H9 (cell line): Measurements from ENCODE around the gene AP2A2. TPM values are rescaled to one million over a fixed set of nuclear protein-coding genes. Genes with fewer than 3 reads are reported as not detected.

Experiments used
- DNase-seq: peaks from one replicate; pipeline ENCODE4 v3.0.0-alpha.2; 2017
- H2AFZ ChIP-seq: one replicate; pipeline ENCODE4 v1.6.1; 2013; ENCODE audit warnings: mild to moderate bottlenecking, low read length, control low read depth, moderate library complexity
- H2AK5ac ChIP-seq: 2 replicates; pipeline ENCODE4 v1.6.1; 2013; ENCODE audit warnings: low read length, control low read depth, mixed read lengths; ENCODE audit not compliant: insufficient read length
- H2BK120ac ChIP-seq: one replicate; pipeline ENCODE4 v1.6.1; 2013; ENCODE audit warnings: low read depth, mild to moderate bottlenecking, low read length, control low read depth, inconsistent platforms; ENCODE audit not compliant: poor library complexity, severe bottlenecking
- H2BK12ac ChIP-seq: 2 replicates; pipeline ENCODE4 v1.6.1; 2013; ENCODE audit warnings: low read length, control low read depth, mixed read lengths, low read depth; ENCODE audit not compliant: insufficient read length
- H2BK15ac ChIP-seq: 2 replicates; pipeline ENCODE4 v1.6.1; 2013; ENCODE audit warnings: low read depth, low read length, control low read depth
- H2BK20ac ChIP-seq: one replicate; pipeline ENCODE4 v1.6.1; 2013; ENCODE audit warnings: low read depth, mild to moderate bottlenecking, low read length, control low read depth, inconsistent platforms; ENCODE audit not compliant: poor library complexity, severe bottlenecking
- H2BK5ac ChIP-seq: 2 replicates; pipeline ENCODE4 v1.6.1; 2013; ENCODE audit warnings: low read length, control low read depth, mixed read lengths; ENCODE audit not compliant: insufficient read length
- H3K14ac ChIP-seq: 2 replicates; pipeline ENCODE4 v1.6.1; 2013; ENCODE audit warnings: low read length, control low read depth; ENCODE audit not compliant: insufficient read depth
- H3K18ac ChIP-seq: 2 replicates; pipeline ENCODE4 v1.6.1; 2013; ENCODE audit warnings: low read depth, mild to moderate bottlenecking, mixed read lengths, low read length, control low read depth; ENCODE audit not compliant: insufficient read length
- H3K23ac ChIP-seq: 2 replicates; pipeline ENCODE4 v1.6.1; 2013; ENCODE audit warnings: low read length, control low read depth, mixed read lengths, low read depth; ENCODE audit not compliant: insufficient read length
- H3K23me2 ChIP-seq: 2 replicates; pipeline ENCODE4 v1.6.1; 2013; ENCODE audit warnings: low read depth, mild to moderate bottlenecking, mixed read lengths, low read length, control low read depth; ENCODE audit not compliant: insufficient read length, poor library complexity, severe bottlenecking
- H3K27ac ChIP-seq: 2 replicates; pipeline ENCODE4 v1.5.1; 2013; ENCODE audit warnings: low read length, control low read depth, mixed read lengths, low read depth; ENCODE audit not compliant: insufficient read length
- H3K27me3 ChIP-seq: 2 replicates; pipeline ENCODE4 v1.6.1; 2013; ENCODE audit warnings: low read length, control low read depth, inconsistent platforms; ENCODE audit not compliant: insufficient read depth
- H3K4ac ChIP-seq: 2 replicates; pipeline ENCODE4 v1.6.1; 2013; ENCODE audit warnings: low read depth, mild to moderate bottlenecking, control low read depth, inconsistent platforms, low read length, moderate library complexity
- H3K4me1 ChIP-seq: 2 replicates; pipeline ENCODE4 v1.6.1; 2013; ENCODE audit warnings: low read length, control low read depth, inconsistent platforms; ENCODE audit not compliant: insufficient read depth
- H3K4me2 ChIP-seq: 2 replicates; pipeline ENCODE4 v1.6.1; 2013; ENCODE audit warnings: low read length, control low read depth, mixed read lengths; ENCODE audit not compliant: insufficient read length, insufficient read depth
- H3K56ac ChIP-seq: 2 replicates; pipeline ENCODE4 v1.6.1; 2013; ENCODE audit warnings: low read depth, mild to moderate bottlenecking, mixed read lengths, low read length, control low read depth; ENCODE audit not compliant: insufficient read length
- H3K79me1 ChIP-seq: 2 replicates; pipeline ENCODE4 v1.6.1; 2013; ENCODE audit warnings: low read depth, mild to moderate bottlenecking, moderate library complexity, low read length, control low read depth, inconsistent platforms; ENCODE audit not compliant: insufficient read depth, poor library complexity, severe bottlenecking
- H3K79me2 ChIP-seq: 2 replicates; pipeline ENCODE4 v1.6.1; 2013; ENCODE audit warnings: low read length, control low read depth, inconsistent platforms; ENCODE audit not compliant: insufficient read depth
- H3K9ac ChIP-seq: 2 replicates; pipeline ENCODE4 v1.6.1; 2013; ENCODE audit warnings: low read length, control low read depth, mixed read lengths; ENCODE audit not compliant: insufficient read length; ENCODE audit errors: extremely low read depth
- H3K9me3 ChIP-seq: one replicate; pipeline ENCODE4 v1.6.1; 2013; ENCODE audit warnings: low read depth, low read length, inconsistent platforms; ENCODE audit not compliant: control insufficient read depth
- H3T11ph ChIP-seq: one replicate; pipeline ENCODE4 v1.6.1; 2013; ENCODE audit warnings: mild to moderate bottlenecking, low read length, control low read depth, inconsistent platforms
- H4K20me1 ChIP-seq: one replicate; pipeline ENCODE4 v1.6.1; 2013; ENCODE audit not compliant: control insufficient read depth, insufficient read length, insufficient read depth
- H4K5ac ChIP-seq: 2 replicates; pipeline ENCODE4 v1.6.1; 2013; ENCODE audit warnings: low read depth, mild to moderate bottlenecking, mixed read lengths, low read length, control low read depth; ENCODE audit not compliant: insufficient read length
- H4K8ac ChIP-seq: replicated peaks from 2 replicates; pipeline ENCODE4 v1.6.1; 2013; ENCODE audit warnings: low read length, control low read depth, mixed read lengths, low read depth; ENCODE audit not compliant: insufficient read length
- H4K91ac ChIP-seq: 2 replicates; pipeline ENCODE4 v1.6.1; 2013; ENCODE audit warnings: low read depth, mild to moderate bottlenecking, moderate library complexity, mixed read lengths, low read length, control low read depth; ENCODE audit not compliant: insufficient read length
- H3K27ac Mint-ChIP-seq, 3 experiments: 2 replicates in 2 of 3; 3 replicates in 1 of 3; pipeline ENCODE4 v1.8.0; 2020 to 2021; ENCODE audit warnings: mixed read lengths in 3 of 3, mild to moderate bottlenecking in 1 of 3, moderate library complexity in 1 of 3
- H3K27me3 Mint-ChIP-seq: 2 replicates; pipeline ENCODE4 v1.8.0; 2021; ENCODE audit warnings: low read depth, mild to moderate bottlenecking, moderate library complexity, mixed read lengths
- H3K36me3 Mint-ChIP-seq, 3 experiments: 2 replicates in 2 of 3; 3 replicates in 1 of 3; pipeline ENCODE4 v1.8.0; 2020 to 2021; ENCODE audit warnings: low read depth in 3 of 3, mixed read lengths in 3 of 3; ENCODE audit not compliant: insufficient read depth in 1 of 3
- H3K4me1 Mint-ChIP-seq, 2 experiments: 2 replicates each; pipeline ENCODE4 v1.8.0; 2020; ENCODE audit warnings: mixed read lengths in 2 of 2
- H3K4me3 Mint-ChIP-seq, 2 experiments: 2 replicates in 1 of 2; 3 replicates in 1 of 2; pipeline ENCODE4 v1.8.0; 2020 to 2021; ENCODE audit warnings: mild to moderate bottlenecking in 2 of 2, mixed read lengths in 2 of 2, moderate library complexity in 1 of 2
- H3K9me3 Mint-ChIP-seq, 2 experiments: 2 replicates in 1 of 2; 3 replicates in 1 of 2; pipeline ENCODE4 v1.8.0; 2020; ENCODE audit warnings: mild to moderate bottlenecking in 2 of 2, mixed read lengths in 2 of 2, moderate library complexity in 1 of 2
- CTCF ChIP-seq: fragments of 200-600 bp; sonication (generic); conservative IDR thresholded peaks from 3 replicates; pipeline ENCODE4 v1.8.0; 2021; ENCODE audit warnings: antibody characterized with exemption, mild to moderate bottlenecking
- WGBS: extraction: QIAGEN DNeasy Blood & Tissue Kit; methylation state at CpG from one replicate; pipeline ENCODE4 v1.1.7; 2013; ENCODE audit warnings: missing lambda C conversion rate, low lambda C conversion rate, mixed read lengths; ENCODE audit not compliant: insufficient read length; ENCODE audit errors: extremely low coverage; 5-methylcytosine and 5-hydroxymethylcytosine counted together
- total RNA-seq: library from RNA; stranded (reverse); gene quantifications from 2 replicates; pipeline ENCODE4 v1.2.1, GENCODE V29; 2021

AP2A2 gene
- total RNA-seq, 1 experiment from 2014 or later, result 53.7 TPM

- WGBS, result no CpG with 5 or more reads among the region's 16 CpGs
Observed at GRCh38 chr11:992577-992976, 66.9 kb downstream of the AP2A2 start.

More at GRCh38 chr11:992577-992976, 66.9 kb downstream of the AP2A2 start:
- peaks cover 3% of the 10 kb centered on the region in 2 experiments; a peak in 2 of 4 replicates for H3K4me1 Mint-ChIP-seq
- no peak overlapping the region for H3K9ac ChIP-seq
- H2BK120ac ChIP-seq, result no peak overlapping the region
- H2AK5ac ChIP-seq, result no peak overlapping the region
- H3K4me2 ChIP-seq, result no peak overlapping the region
- H3K23ac ChIP-seq, result no peak overlapping the region
- H3K56ac ChIP-seq, result no peak overlapping the region
- no peak overlapping the region for H2AFZ ChIP-seq
- no peak for DNase-seq
- no peak overlapping the region for H4K91ac ChIP-seq
- H3K23me2 ChIP-seq, result no peaks in the 10 kb centered on the region
- H2BK5ac ChIP-seq, result no peak overlapping the region
- H3K79me1 ChIP-seq, result no peaks in the 10 kb centered on the region
- H3K4ac ChIP-seq, result no peak overlapping the region
- peaks cover 0 to 6% of the 10 kb centered on the region in 2 experiments; a peak in 2 of 5 replicates for H3K9me3 Mint-ChIP-seq
- no peaks in the 10 kb centered on the region; the same call in 1 of the 2 replicates for H3K27me3 Mint-ChIP-seq
- no peak for TF ChIP-seq CTCF
- no peak overlapping the region for H2BK20ac ChIP-seq
- H4K5ac ChIP-seq, result no peak overlapping the region
- no peaks in the 10 kb centered on the region for H3K27me3 ChIP-seq
- no peaks in the 10 kb centered on the region for H3K4me1 ChIP-seq
- H3K14ac ChIP-seq, result no peak overlapping the region
- H4K20me1 ChIP-seq, result no peaks in the 10 kb centered on the region
- H3K27ac Mint-ChIP-seq, result peak overlapping the region; percentile 62 to 76 (median 69); a peak in 4 of 7 replicates
- no peak overlapping the region for H4K8ac ChIP-seq
- no peaks in the 10 kb centered on the region for H3K9me3 ChIP-seq
- no peak overlapping the region for H3K27ac ChIP-seq
- no peak overlapping the region for H3K18ac ChIP-seq
- H3K36me3 Mint-ChIP-seq, result peaks cover 29 to 72% (median 59%) of the 10 kb centered on the region in 3 experiments
- no peak overlapping the region for H3K4me3 Mint-ChIP-seq
- no peak overlapping the region for H2BK15ac ChIP-seq
- H2BK12ac ChIP-seq, result no peak overlapping the region
- H3K79me2 ChIP-seq, result no peaks in the 10 kb centered on the region
- H3T11ph ChIP-seq, result no peak overlapping the region
